ENCODE measurements around the gene MCTP1. TPM values are rescaled to one million over a fixed set of nuclear protein-coding genes. Genes with fewer than 3 reads are reported as not detected.

MCTP1 gene
- total RNA-seq, 2 experiments from 2014 or later, result not detected

DNA sequence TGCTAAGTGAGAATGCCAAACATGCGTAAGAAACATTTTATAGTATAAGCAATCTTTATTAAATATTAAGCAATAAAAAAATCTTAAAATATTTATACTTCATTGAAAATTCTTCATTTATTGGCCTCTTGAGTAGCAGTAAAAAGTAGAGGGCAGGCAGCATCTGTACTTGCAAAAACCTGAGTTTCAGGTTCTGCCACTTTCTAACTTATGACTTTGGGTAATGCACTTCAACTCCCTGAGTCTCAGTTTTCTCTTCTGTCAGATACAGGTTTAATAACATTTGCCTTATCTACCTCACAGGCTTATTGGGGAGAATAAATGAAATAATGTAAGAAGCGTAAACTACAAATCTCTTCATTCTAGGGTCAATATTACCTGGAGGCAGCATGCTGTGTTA, 19.8 kb upstream of the MCTP1 start:
- Histone ChIP-seq H3K4me3 (ENCODE audit: low read depth, low read length, poor library complexity, severe bottlenecking) (no peak overlapping the region), H3K9me3 (ENCODE audit: low read length) (no peaks in the 10 kb centered on the region), H2AFZ (ENCODE audit: low read length) (no peak overlapping the region), H3K9me2 (ENCODE audit: insufficient read depth, low read length) (no peaks in the 10 kb centered on the region), H3K36me3 (ENCODE audit: insufficient read depth, low read length) (no peaks in the 10 kb centered on the region), H3K4me2 (ENCODE audit: low read length) (no peak overlapping the region), H3K79me2 (ENCODE audit: insufficient read depth, low read depth, low read length) (no peaks in the 10 kb centered on the region), H3K27ac (ENCODE audit: low read depth, low read length, poor library complexity, severe bottlenecking) (no peak overlapping the region), H4K20me1 (ENCODE audit: insufficient read depth, low read length) (no peaks in the 10 kb centered on the region), H3K4me1 (ENCODE audit: insufficient read depth, low read length, poor library complexity, severe bottlenecking) (no peaks in the 10 kb centered on the region)
- intact Hi-C loops (cut with micrococcal nuclease; ENCODE audit: unreplicated experiment), result no loop called here
- ChIA-PET CTCF (ENCODE audit: unreplicated experiment) (no interaction called here), POLR2A (no interaction called here)
- DNase-seq (ENCODE audit: low spot score), result no peak
- TF ChIP-seq, protein P1, sequence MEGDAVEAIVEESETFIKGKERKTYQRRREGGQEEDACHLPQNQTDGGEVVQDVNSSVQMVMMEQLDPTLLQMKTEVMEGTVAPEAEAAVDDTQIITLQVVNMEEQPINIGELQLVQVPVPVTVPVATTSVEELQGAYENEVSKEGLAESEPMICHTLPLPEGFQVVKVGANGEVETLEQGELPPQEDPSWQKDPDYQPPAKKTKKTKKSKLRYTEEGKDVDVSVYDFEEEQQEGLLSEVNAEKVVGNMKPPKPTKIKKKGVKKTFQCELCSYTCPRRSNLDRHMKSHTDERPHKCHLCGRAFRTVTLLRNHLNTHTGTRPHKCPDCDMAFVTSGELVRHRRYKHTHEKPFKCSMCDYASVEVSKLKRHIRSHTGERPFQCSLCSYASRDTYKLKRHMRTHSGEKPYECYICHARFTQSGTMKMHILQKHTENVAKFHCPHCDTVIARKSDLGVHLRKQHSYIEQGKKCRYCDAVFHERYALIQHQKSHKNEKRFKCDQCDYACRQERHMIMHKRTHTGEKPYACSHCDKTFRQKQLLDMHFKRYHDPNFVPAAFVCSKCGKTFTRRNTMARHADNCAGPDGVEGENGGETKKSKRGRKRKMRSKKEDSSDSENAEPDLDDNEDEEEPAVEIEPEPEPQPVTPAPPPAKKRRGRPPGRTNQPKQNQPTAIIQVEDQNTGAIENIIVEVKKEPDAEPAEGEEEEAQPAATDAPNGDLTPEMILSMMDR (conservative IDR thresholded peaks at IDR 0.05; ENCODE audit: low read length), result no peak
- TF ChIP-seq EZH2phosphoT487 (IDR thresholded peaks at IDR 0.05; ENCODE audit: borderline replicate concordance, low read depth, low read length), result no peak
- BruUV-seq (replicated peaks), result no TSS peak

DNA sequence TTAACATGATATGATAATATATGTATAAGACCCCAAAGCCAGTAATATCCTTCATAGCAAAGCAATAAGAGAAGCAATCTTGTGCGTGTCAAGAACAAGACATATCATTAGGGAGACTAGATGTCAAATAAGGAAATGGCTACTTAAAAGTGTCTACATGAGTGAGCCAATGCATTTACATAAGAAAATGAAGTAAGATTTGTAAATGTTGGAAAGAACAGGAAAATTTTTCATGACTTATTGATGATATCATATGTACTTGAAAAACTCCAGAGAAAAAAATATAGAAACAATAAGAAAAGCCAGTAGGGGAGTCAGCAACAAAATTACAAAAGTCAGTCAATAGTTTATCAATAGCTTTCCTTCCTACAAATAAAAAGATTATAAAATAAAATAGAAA, 13.8 kb upstream of the MCTP1 start:
- no peaks in the 10 kb centered on the region for H3K9me2 ChIP-seq (ENCODE audit: insufficient read depth, low read length)
- no peak overlapping the region for H3K27ac ChIP-seq (ENCODE audit: low read depth, low read length, poor library complexity, severe bottlenecking)
- DNase-seq (ENCODE audit: low spot score), result no peak
- no peaks in the 10 kb centered on the region for H3K36me3 ChIP-seq (ENCODE audit: insufficient read depth, low read length)
- no peaks in the 10 kb centered on the region for H3K4me1 ChIP-seq (ENCODE audit: insufficient read depth, low read length, poor library complexity, severe bottlenecking)
- no TSS peak for BruUV-seq (replicated peaks)
- no peak overlapping the region for H3K4me2 ChIP-seq (ENCODE audit: low read length)
- no peak overlapping the region for H3K4me3 ChIP-seq (ENCODE audit: low read depth, low read length, poor library complexity, severe bottlenecking)
- no peak for TF ChIP-seq EZH2phosphoT487 (IDR thresholded peaks at IDR 0.05; ENCODE audit: borderline replicate concordance, low read depth, low read length)
- TF ChIP-seq, protein P1 (conservative IDR thresholded peaks at IDR 0.05; ENCODE audit: low read length), result no peak
- H2AFZ ChIP-seq (ENCODE audit: low read length), result no peak overlapping the region
- H3K79me2 ChIP-seq (ENCODE audit: insufficient read depth, low read depth, low read length), result no peaks in the 10 kb centered on the region
- H4K20me1 ChIP-seq (ENCODE audit: insufficient read depth, low read length), result no peaks in the 10 kb centered on the region
- ChIA-PET POLR2A (interaction anchor here (0.6 kb wide), 2 partner anchors 145 to 385 kb away, joined by 3 to 4 read pairs; no protein-coding TSS in a partner anchor), CTCF (ENCODE audit: unreplicated experiment) (no interaction called here)
- no peaks in the 10 kb centered on the region for H3K9me3 ChIP-seq (ENCODE audit: low read length)
- intact Hi-C loops (cut with micrococcal nuclease; ENCODE audit: unreplicated experiment), result no loop called here

DNA sequence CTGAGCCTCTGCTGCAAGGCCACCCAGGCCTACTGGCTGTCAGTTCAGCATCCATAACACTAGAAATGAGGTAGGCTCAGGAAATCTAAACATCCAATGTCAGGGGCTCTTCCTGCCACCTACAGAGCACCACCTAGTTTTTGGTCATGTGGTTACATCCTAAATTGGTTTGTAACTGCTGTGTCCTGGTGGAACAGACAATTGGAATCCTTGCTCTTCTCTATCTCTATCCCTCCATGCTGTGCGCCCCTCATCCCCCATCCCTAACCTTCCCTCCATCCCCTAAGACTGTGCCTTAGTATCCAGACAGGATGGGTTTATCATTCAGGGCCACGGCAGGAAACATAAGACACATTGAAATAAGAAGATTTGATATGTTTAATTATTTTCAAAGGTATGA, 11.4 kb upstream of the MCTP1 start:
- DNase-seq (ENCODE audit: low spot score), result no peak
- Histone ChIP-seq H3K27ac (ENCODE audit: low read depth, low read length, poor library complexity, severe bottlenecking) (no peak overlapping the region), H3K4me3 (ENCODE audit: low read depth, low read length, poor library complexity, severe bottlenecking) (no peak overlapping the region), H3K4me1 (ENCODE audit: insufficient read depth, low read length, poor library complexity, severe bottlenecking) (no peaks in the 10 kb centered on the region), H3K36me3 (ENCODE audit: insufficient read depth, low read length) (no peaks in the 10 kb centered on the region), H3K9me2 (ENCODE audit: insufficient read depth, low read length) (no peaks in the 10 kb centered on the region), H3K4me2 (ENCODE audit: low read length) (no peak overlapping the region), H2AFZ (ENCODE audit: low read length) (no peak overlapping the region), H3K79me2 (ENCODE audit: insufficient read depth, low read depth, low read length) (no peaks in the 10 kb centered on the region), H4K20me1 (ENCODE audit: insufficient read depth, low read length) (no peaks in the 10 kb centered on the region), H3K9me3 (ENCODE audit: low read length) (no peaks in the 10 kb centered on the region)
- ChIA-PET CTCF (ENCODE audit: unreplicated experiment) (no interaction called here), POLR2A (interaction anchor here (0.9 kb wide), 1 partner anchor 10 kb away, joined by 3 read pairs; no protein-coding TSS in a partner anchor)
- no TSS peak for BruUV-seq (replicated peaks)
- TF ChIP-seq EZH2phosphoT487 (IDR thresholded peaks at IDR 0.05; ENCODE audit: borderline replicate concordance, low read depth, low read length), result no peak
- TF ChIP-seq, protein P1 (conservative IDR thresholded peaks at IDR 0.05; ENCODE audit: low read length), result no peak
- intact Hi-C loops (cut with micrococcal nuclease; ENCODE audit: unreplicated experiment), result no loop called here
